GM21825 (cell line): Measurements from ENCODE around the gene SUSD4.

ENCODE experiments used
- ATAC-seq: cut with Tn5 transposase; IDR thresholded peaks from one replicate; pipeline ENCODE4 v1.9.1; 2021; ENCODE audit warnings: mild to moderate bottlenecking, moderate library complexity; ENCODE audit not compliant: unreplicated experiment

Gene SUSD4

DNA sequence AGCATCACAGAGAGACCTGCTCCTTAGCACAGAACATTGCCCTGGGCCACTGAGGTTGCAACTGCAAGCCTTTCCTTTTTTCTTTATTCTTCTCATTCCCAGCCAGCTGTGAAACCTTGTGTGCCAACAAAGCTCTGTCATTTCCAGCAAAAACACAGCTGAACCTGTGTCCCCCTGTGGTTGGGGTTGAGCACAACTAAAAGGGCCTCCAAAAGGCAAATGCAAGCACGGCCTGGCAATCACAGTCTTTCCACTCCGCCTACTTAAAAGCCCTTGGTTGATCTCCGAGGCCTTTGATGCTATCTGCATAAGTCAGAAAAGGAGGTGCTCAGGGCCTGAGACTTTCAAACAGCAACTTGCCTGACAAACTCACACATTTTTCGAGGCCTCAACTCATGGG, 32.7 kb downstream of the SUSD4 start:
- ATAC-seq = no peak

DNA sequence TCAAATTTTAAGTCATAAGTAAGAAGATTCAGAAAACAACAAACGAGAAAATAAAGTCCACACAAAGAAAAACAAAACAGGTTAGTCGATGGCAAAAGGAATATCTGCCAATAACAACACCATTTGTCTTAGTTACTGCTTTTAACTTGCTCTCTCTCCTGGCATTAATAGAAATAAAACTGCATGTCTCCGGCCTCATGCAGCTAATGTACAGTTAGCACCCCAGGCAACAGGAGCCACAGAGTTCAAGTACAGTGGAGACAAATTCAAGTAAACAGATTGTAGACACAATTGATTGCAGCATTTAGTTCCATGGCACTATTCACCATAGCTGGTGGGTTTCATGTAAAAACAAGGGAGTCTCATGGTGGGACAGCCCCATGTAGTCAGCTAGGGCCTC, 33.5 kb downstream of the SUSD4 start:
- no peak for ATAC-seq

DNA sequence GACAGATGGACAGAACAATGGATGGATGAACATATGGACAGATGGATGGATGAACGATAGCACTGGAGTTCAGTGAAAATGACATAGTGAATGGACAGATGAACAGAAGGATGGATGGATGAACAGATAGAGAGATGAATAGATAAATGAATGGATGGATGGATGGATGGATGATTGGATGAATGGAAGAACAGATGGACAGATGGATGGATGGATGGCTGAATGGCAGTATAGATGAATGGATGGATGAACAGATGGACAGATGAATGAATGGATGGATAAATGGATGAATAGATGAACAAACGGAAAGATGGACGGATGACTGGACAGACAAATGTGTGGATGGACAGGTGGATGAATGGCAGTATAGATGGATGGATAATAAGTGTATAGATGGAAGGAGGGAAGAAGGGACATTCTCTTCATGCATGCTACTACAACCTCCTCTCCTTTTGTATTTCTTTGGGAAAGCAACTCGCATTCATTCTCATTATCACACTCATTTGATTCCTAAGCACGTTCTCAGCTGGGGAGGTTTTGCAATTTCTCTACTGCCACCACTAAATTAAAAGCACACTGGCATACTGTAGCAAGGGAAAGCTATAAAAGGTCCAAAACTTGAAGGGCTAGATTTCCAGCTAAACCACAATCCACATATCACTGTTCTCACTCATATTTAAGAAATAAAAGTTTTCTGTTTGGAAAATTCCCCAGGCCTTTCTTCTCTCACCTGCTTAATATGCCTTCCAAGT, 34.1 kb downstream of the SUSD4 start:
- no peak for ATAC-seq

DNA sequence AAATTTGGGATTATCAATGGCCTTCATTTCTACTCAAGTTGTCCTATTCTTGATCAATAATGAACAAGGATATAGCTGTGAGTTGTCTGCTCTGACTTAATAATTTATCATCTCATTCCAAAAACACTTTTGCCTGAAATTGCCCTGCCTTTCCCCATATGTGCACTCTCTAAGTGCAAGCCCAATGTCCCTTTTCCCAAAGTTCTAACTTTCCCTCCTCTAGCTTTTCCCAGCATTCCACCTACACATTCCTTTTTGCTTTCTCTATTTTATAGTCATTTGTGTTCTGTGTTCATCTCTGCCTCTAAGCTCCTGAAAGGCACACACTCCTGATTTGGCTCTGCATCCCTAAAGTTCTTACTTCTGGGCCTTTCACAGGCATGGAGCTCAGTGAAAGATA, 34.7 kb downstream of the SUSD4 start:
- no peak for ATAC-seq

DNA sequence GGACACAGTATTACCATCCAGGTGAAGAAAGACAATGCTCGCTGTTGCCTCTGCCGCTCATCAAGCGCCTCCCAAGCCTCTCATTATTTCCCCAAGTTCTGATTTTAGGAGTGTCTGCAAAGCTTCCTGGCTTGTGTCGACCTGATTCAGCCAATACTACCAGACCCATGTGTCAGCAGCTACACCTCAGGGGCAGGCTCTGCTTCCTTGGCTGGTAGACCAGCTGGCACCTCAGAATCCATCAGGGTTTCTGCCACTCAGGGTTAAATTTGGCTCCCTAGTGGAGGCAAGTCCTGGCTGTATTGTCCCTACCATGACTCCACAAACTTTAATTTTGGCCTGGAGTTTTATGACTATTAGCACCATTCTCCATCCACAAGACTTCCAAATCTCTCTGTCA, 35.4 kb downstream of the SUSD4 start:
- no peak for ATAC-seq

DNA sequence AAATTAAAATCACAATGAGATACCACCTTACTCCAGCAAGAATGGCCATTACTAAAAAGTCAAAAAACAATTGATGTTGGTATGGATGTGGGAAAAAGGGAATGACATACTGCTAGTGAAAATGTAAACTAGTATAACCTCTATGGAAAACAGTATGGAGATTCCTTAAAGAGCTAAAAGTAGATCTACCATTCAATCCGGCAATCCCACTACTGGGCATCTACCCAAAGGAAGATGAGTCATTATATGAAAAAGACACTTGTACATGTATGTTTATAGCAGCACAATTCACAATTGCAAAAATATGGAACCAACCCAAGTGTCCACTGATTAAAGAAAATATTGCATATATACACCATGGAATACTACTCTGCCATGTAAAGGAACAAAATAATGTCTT, 37.2 kb downstream of the SUSD4 start:
- ATAC-seq = no peak

DNA sequence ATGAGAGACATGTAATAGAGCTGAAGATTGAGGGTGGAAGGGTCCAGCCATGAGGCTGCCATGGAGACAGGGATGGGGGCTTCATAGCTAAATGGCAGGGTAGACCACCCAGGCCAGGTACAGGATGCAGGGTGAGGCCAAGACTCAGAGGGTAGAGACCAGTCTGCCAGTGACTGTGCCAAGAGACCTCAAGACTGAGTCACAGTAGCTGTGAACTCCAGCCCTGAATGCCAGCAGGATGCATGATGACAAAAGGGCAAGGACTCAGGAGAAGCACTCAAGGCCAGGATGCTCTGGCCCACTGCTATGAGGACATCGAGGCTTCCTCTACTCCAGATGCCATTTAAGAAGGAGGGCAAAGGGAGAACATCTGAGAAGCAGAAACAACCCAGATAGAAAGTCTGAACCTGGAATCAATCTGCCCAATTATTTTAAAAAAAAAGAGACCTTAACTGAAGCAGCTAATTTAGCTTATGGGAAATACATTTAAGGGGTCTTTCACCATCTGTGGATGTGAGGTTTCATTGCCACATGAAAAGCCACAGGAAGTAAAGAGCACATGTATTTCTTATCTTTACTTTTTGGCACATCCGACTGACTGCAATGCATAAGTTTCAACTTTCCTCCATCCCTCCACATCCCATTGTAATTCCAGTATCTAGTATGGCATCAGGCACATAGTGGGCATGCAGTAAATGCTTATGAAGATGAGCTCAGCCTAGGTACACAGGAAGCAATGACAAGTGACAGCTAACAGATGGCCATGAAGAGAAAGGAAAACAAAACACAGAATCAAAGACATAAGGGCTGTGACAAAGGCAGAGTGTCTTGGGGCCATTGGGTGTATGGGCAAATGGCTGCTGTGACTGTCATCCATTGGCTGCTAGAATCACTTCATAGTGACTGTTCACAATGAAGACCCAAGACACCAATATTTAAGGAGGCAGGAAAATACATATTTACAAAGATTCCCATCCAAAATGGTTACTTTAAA, 40.2 kb downstream of the SUSD4 start:
- ATAC-seq = no peak

DNA sequence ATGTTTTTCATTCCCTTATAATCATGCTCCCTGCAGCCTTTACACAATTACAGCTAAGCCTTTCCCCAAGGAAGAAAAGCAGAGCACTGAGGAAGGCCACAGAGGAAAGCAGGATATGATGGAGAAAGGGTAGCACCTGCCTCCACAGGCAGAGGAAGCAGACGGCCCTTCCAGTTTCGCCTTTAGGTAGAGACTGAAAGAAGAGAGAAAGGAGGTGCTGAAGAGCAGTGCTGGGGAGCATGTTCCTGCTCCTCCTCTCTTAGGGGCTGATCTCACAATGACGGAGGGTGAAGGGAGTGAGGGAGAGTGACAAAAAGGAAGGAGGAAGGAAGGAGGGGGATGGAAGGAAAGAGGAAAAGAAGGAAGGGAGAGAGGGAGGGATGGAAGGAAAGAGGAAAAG, 41.1 kb downstream of the SUSD4 start:
- no peak for ATAC-seq

DNA sequence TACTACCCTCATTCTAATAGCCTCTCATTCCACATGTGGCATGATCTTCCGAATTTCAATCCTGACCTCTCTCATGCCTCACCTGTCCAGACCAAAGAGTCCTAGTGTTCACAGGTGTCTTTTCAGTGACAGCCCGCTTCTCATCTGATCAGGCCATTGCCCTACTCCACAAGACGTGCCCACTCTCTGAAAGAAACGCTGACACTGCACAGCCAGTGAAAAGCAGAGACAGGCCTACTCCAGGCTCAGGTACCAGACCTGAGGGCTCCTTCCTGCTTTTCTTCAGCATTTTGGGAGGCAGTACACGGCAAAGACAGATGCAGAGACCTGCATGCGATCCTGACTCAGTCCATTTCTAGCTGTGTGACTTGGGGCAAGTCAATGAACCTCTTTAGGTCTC, 43.0 kb downstream of the SUSD4 start:
- ATAC-seq = no peak

DNA sequence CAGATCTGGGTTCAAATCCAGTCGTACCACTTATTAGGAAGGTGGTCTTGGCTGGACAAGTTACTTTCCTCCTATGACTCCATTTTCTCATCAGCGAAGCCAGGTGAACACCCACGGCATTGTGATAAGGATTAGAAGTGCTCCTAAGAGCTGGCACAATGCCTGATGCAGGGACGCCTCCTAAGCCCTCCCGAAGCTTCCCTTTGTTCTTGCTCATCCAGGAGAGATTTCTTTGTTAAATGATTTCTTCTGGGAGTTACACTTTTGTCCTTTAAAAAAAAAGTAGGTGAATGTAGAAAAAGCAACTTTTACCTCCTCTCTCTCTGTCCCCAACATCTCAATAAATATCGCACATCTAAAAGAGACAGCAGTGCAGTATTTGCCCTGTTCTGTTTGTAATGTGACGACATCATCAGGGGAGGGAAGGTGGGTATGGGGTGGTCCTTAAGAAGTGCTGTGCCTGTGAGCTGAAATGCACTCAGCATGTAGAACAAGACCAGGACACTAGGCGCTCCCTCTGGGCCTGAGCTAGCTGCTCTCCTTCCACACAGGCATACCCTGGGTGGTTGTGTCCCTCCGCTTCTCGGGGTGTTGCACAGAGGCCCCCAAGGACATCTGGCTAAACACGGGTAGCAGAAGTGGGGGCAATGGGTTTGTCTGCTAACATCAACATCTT, 43.9 kb downstream of the SUSD4 start:
- ATAC-seq = no peak

DNA sequence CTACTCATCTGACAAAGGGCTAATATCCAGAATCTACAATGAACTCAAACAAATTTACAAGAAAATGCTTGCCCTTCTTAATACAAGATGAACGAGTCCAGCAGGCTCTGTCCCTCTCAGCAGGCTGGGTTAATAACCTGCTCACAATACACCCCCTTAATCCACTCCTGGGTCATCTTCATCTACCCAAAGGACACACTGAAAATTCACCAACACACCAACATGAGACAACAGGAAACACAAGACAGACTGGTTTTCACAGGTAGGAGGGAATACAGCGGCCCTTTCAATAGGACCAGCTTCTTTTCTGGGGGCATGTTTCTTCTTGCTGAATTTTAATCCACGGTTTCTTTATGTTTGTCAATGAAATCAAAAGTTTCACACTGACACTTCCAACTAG, 44.6 kb downstream of the SUSD4 start:
- ATAC-seq = no peak

DNA sequence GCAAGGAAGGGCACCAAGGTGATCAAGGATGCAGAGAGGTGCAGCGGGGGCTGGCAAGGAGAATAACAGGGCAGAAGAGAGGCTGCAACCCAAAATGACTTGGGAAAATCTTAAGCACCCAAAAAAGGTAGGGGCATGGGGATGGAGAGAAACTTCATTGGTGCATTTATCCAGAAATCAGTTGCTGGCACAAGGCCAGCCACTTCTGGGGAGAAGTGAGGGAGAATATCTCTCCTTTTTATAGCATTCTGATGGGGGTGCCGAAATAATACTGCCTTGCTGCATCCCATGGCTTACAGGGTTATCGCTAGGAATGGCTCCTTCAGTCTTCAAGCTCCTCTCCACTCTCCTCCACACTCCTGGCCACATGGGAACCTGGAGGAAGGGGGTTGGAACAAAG, 47.9 kb downstream of the SUSD4 start:
- no peak for ATAC-seq

DNA sequence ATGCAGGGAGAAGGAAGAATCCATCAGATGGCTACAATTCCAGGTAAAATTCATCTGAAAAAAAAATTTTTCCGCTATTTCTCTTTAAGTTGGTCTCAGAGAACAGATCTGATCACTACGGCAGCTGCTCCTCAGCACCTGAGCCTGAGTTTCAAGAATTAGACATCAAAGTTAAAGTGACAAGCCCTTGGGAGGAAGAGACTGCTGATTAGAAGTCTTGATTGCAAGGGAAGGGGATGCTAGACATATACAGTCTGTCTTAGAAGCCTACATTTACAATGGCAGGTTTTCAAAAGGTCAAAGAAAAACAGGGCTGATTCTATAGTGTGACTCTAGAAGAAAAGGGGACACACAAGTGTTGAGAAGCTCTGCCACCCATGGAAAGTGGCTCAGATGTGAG, 48.3 kb downstream of the SUSD4 start:
- ATAC-seq = no peak

DNA sequence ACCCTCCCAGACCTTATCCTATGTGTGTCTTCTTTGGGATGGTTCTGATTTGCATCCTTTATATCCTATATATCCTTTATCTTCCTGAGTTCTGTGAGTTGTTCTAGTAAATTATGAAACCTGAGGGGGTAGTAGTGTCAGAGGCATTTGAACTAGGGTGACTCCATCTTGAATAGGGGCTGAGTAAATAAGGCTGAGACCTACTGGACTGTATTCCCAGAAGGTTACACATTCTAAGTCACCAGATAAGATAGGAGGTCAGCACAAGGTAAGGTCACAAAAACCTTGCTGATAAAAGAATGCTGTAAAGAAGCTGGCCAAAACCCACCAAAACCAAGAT, 50.6 kb downstream of the SUSD4 start:
- no peak for ATAC-seq

DNA sequence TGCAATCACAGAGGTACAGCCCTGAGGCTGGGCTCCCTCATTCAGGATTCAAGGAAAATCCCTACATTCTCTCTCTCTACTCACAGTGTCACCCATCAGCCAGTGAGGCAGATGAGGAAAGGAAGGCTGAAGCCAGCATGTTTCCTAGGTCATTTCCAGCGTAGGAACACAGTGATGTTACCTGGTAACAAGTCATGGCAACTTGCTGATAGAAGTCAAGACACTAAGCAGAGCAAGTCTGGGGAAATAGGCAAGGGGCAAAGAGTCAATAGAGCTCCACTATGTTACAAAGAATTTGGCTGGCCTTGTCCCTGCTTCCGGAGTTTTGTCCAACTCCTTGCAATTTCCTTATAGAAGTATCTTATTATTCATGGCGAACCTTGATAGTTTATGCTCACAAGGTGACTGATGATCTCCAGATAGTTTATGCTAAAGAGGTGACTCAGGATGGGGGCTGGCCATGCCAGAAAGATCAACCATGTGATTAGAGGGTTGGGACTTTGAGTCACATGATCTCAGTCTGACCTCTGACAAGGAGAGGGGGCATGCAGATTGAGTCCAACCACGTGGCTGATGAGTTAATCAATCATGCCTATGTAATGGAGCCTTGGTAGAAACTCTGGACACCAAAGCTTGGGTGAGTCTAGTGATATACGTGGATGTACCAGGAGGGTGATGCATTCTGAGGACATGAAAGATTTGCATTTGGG, 51.1 kb downstream of the SUSD4 start:
- no peak for ATAC-seq

DNA sequence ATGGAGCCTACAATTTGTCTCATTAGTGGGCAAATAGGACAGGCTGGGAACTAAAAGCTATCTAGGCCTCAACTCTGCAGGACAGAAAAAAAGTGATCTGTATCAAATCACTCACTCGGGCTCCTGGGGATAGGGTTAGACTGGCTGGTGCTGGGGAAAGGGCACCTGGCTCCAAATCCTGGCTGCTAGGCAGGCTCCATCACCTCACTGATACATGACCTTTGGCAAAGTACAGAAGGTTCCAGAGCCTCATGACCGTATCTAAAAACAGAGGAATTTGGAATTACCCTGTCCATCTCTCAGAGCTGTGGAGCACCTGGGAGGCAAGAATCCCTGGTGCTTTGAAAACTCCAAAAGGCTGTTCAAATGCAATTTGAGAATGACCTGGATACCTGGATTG, 51.7 kb downstream of the SUSD4 start:
- no peak for ATAC-seq

DNA sequence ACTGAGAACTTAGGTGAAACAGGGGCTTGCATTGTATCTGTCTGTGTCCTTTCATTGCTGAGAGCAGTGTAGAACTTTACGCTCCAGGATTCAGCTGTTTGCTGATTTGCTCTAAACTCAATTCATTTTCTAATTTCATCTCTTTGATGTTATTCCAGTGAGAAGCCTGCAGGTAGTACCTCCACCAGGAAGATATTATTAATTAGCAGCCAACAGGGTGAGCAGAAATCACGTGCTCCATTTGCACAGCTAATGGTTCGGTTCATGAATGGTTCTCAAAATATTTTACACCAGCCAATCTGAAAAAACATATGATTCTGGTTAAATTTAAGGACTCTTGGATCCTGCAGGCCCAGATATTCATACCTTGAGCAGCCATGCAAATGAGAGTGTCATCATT, 52.1 kb downstream of the SUSD4 start:
- no peak for ATAC-seq

DNA sequence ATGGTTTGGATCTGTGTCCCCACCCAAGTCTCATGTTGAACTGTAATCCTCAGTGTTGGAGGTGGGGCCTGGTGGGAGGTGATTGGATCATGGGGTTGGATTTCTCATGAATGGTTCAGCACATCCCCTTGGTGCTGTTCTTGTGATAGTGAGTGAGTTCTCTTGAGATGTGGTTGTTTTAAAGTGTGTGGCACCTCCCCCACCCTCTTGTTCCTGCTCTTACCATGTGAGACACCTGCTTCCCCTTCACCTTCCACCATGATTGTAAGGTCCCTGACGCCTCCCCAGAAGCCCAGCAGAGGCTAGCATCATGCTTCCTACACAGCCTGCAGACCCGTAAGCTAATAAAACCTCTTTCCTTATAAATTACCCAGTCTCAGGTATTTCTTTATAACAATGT, 55.8 kb downstream of the SUSD4 start:
- ATAC-seq = no peak

DNA sequence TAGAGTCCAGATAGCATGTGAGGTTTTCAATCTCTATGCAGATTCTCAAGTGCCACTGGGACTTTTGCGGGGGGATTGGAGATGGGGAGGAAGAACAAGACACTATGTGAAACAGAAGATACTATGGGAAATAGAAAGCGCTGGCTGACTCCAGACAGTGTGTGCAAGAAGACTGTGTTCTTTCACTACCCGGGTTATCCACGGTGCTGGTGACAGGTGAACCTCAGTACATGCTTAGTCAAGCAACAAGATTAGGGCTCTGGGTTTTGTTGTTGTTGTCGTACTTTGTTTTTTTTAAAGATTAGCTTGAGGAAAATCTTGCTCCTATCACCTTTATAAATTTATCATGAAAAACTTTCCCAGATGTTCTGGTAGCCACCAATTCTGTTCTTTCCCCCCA, 56.4 kb downstream of the SUSD4 start:
- ATAC-seq = no peak

DNA sequence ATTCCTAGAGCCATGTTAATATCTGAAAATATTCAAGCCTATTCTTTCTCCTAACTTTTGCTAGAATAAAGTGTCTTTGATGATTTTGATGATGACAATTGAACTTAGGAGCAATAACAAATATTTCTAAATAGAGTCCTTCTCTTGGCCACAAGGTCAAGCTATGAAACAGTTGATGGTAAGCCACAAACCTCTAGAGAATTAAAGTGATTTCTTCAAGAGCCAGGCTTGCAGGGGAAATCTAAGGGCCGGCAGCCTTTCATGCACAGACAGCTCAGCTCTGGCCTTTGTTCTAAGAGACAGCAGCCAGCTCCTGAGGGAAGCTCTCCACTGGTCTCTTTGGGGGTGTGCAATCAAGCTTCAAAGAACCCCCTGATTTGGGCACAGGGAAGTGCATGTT, 59.0 kb downstream of the SUSD4 start:
- no peak for ATAC-seq

DNA sequence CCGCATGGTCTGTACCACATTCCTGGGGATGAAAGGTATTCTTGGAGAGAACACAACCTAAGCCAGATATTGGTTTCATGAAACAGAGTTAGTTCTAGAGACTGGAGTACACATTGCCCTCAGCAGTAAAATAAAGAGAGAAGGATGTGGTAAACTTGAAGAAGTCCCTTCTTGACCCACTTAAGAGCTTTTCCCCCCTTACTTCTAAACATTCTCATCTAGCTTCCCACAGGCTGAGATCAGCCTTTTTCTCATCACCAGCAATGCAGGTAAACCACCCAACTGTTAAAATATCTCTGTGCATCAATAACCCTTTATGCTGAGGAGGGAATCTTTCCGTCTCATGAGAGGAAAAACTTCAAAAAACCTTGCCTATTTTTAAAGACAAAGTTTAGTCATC, 62.6 kb downstream of the SUSD4 start:
- no peak for ATAC-seq
